Measurements from ENCODE around the gene SLCO2A1.

The SLCO2A1 gene

GRCh38 chr3:133948131-133948810 is 81.5 kb downstream of the SLCO2A1 start:
- peak; percentile 82 for DNase-seq

DNA sequence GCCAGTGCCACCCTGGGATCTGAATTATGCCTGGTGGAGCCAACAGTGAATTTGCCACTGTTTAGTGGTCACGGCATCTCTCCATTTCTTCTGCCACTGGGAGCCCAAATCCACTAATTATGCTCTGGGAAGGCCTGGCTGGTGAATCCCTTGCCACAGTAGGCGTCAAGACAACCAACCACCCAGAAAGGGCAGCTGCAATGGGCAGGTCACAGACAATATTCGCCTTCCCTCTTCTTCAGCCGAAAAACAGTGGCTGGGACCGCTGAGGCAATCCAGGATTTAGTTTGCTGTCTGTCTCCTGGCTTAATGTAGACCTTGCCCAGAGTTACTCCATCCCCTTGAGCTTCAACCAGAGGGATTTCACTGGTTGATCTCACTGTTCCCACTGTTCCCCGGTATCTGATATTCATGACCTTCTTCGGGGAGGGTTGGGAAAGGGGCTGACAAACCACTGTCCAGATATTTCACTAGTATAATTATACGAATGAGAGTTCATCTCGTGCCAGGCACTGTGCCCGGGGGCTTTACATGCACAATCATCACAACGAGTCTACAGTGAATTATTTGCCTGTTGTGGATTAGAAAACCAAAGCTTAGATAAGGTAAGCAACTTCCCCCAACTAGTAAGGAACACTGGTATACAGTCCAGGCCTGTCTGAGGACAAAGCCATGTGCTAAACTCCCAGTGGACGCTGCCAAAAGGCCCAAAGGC is 84.2 kb downstream of the SLCO2A1 start:
- no peak for DNase-seq

DNA sequence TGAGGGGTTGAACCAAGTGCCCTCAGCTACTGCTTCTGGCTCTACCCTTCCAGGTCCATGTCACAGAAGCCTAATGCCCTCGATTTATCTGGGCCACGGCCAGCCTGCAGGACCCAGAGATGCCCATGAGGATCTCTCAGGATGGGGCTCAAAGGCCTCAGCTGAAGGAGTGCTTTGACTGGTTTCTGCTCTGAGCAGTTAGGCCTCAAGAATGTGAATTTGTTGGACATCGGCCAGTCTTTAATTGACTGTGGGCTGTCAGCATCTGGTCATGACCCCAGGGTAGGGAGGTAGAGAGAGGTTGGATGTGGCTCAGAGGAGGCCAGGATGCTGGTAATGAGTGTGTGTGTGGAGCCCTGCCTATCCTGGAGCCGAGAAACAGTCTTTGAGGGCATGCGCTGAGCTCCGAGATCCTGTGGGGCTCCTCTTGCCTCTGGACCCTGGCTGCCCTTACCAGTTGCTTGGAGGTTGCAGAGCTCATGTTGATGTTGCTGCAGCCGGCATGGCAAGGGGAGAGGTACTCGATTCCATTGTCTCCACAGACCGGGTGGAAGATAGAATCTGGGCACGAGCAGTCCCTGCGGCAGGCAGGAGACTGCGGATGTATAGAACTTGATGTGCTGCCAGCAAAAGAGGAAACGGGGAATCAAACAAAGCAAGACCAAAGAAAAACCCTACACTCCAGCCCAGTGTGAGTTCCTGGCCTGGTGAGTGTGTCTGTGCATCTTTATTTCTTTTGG is 84.9 kb downstream of the SLCO2A1 start:
- peak; percentile 87 for DNase-seq

DNA sequence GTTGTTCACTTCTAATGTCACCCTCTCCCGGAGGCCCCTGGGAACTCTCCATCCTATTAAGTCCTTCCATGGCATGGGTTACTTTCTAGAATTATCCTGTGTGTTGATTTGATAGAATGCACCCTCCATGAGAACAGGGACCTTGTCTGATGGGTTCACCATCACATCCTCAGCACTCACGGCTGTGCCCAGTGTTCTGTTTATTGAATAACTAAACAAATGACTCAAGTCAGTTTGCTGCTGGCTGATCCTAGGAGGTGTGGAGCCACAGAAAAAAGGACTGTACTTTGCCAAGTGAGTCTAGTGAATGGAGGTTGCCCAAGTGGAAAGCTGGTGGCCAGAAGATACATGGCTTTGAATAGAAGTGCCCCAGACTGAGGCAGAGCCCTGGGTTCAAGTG is 85.5 kb downstream of the SLCO2A1 start:
- DNase-seq, result no peak

- peak; percentile 77 for DNase-seq
Measured at GRCh38 chr3:133943639-133944141, 86.0 kb downstream of the SLCO2A1 start.

DNA sequence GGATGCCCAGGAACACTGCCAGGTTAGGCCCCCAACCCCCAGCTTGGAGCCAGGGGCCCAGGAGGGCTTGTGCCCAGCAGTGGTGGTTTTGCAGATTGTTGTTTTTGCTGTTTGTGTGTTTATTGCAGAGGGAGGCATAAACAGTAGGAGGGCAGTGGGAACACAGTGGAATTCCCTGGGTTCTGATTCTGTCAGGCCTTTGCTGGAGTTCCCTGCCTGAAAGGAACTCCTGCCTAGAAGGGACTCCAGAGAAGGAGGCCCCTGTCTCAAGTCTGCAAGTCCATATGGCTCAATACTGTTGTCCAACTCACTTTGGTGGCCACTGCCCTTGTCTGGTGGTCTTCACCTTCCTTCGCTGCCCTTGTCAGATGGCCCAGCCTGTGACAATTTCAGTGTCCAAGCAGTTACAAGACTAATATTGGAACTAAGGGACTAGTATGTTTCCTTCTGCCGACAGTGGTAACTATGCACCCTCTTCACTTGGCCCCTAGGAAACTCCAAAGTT is 86.6 kb downstream of the SLCO2A1 start:
- DNase-seq, result no peak

DNA sequence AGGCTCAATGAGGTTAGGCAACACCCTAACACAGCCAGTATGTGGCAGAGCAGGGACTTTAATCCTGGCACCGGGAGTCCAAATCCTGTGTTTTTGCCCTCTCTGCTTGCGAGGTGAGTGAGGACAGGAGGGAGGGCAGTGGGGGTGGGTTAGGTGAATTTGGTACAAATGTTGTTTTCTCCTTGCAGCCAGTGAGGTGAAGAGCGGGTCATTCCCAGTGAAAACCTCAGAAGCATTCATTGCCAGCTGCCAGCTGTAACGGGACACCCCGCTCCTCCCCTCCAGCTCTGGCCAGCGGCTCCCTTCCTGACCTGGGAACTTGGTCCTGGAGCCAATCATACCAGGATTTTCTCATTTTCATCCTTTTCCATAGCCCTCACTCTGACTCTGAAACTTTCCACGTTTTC is 88.3 kb downstream of the SLCO2A1 start:
- DNase-seq, result no peak

GRCh38 chr3:133940536-133940935 is 89.2 kb downstream of the SLCO2A1 start:
- DNase-seq, result no peak

GRCh38 chr3:133939463-133939835 is 90.3 kb downstream of the SLCO2A1 start:
- no peak for DNase-seq

DNA sequence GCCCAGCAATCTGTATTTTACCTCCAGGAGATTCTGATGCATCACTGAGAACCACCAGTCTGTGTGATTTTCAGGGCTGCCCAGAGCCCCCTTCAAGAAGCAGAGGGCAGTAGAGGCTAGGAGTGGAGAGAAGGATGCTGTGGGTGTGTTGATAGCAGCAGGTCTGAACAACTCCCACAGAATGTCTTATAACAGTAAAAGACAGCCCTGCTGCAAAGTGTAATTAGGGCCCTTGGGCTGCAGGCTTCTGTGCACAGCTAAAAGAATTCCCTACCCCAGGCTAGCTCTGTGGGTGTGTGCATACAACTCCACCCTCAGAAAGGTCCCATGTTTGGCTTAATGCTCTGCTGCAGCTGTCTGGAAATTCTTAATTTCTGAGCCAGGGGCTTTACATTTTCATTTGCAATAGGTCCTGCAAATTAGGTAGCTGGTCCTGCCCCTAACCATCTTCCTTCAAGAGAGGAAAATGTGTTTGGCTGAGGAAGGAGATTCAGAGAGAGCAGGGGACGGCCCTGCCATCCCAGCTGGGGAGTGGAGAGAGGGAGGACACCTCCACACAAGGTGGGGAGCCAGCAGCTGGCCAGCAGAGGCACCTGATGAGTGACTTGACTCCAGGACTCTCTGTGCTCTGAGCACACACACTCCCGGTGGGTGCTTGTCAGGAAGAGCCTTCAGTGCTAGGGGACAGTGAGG is 90.8 kb downstream of the SLCO2A1 start:
- peak; percentile 23 for DNase-seq

DNA sequence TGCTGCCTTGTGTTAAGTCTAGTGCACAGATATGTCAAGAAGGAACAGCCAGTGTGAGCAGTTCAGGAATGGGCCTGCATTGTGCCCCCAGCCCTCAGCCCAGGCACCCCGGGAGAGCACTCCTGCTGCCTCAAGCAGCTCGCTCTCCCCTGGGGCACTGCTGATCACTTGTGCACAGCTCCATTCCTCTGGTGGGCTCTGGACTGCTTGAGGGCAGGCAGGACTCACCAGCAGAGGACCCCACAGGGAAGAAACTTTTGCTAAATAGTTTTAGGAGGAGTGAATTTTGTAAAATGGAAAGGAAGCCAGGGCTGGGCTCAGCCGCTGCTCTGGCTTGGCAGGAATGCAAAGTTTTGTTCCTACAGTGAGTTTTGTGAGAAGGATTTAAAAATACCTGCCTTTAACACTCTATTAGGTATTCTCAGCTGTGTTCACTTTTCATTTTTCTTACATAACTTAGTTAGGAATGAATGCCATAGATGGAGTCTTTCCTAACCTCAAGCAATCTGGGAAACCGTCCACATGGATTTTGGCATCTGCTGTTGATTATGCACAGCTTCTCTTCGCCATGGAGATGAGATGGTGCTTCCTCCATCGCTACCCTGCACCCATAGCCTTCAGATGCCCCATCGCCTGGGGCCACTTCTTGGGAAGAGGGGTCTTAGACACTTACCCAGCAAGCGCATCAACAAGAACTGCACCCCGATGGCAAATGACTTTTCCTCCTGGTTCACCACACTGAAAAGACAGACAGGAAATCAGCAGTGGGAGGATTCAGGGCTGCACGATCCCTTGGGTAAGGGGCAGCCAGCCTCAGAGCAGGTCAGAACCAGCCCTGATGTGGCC is 91.7 kb downstream of the SLCO2A1 start:
- DNase-seq, result peak; percentile 88

GRCh38 chr3:133937061-133937686 is 92.6 kb downstream of the SLCO2A1 start:
- DNase-seq, result no peak

- DNase-seq, result no peak
Measured at GRCh38 chr3:133935843-133936769, 93.6 kb downstream of the SLCO2A1 start.

DNA sequence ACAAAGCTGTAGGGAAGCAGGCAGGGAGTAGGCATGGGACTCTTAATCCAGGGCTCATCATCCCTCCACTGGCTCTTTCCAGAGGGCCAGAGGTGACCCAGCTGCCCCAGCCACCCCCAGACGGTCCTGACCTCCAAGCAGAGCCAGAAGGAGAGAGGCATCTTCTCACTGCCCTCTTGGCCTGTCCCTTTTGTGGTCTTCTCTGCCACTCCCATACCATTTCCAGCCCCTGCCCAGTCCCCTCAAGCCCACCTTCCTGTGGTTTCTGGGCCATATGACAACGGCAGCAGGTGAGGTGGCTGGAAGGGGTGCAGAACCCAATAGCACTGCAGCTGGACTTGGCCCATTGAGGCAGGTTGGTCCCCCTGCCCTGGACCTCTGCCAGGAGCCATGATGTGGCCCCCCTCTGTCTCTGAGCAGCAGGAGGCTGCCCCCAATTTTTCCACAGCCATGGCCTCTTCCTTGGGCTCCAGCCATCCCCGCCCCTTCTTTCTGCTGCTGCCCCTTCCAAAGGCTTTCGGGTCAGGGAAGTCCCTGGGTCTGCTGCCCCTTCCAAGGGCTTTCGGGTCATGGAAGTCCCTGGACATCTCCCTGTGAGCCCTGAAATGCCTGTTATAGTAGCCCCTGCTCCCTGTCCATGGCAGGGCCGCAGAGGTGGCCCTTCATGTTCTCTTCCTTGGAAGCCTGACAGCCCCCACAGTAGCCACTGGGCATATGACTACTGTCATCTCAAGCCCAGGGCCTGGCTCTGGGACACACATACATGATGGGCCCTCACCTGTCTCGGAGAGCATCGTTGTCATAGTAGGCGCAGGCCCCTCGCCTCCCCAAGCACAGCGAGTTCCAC is 94.5 kb downstream of the SLCO2A1 start:
- DNase-seq, result no peak

DNA sequence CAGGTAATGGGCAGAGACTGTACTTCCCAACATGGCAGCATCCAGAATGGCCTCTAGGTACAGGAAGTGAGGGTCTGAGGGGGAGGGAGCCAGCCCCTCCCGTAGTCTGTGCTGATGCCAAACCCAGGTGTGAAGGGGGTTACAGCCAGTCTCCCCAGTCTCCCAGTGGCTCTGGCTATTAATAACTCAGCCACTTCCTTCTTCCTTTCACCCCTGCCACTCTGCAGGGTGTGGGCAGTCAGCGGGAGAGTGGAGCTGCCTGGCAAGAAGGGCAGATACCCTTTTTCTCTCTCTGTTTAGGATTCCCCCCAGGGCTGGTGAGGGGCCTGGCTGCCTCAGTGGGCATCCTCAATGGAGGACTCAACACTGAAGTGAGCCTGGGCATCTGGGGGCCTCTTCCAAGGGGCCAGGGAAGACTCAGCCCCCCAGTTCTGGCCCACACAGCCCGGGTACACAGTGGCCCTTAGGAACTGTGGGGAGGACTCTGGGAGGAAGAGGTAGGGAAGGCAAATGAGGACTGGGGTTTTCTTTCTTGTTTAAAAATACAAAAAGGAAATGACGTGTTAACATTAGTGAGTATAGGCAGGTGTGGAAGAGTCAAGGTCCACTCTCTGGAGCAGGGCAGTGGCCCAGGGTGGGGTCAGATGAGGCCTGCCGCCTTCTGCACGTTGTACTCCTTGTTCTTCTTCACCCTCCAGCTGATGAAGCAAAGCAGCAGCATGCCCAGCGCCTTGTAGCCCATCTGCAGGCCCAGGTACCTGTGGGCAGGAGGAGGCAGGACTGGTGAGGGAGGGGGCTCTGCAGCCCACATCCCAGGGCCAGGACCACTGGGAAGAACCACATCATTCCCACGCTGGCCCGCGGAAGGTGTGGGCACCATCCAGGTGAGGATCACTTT is 95.4 kb downstream of the SLCO2A1 start:
- no peak for DNase-seq

GRCh38 chr3:133933097-133934024 is 96.4 kb downstream of the SLCO2A1 start:
- no peak for DNase-seq

GRCh38 chr3:133932009-133932408 is 97.7 kb downstream of the SLCO2A1 start:
- no peak for DNase-seq
